Esophagus (tissue), 2 donors: ENCODE results near the gene DHTKD1. TPM values are rescaled to one million over a fixed set of nuclear protein-coding genes. Genes with fewer than 3 reads are reported as not detected.
"Not testable (repeated sequence)": the region's sequence is repeated elsewhere in the genome, so short reads cannot be mapped to it uniquely, and the experiment has no call there.

Experiments used
- H3K27ac ChIP-seq, 2 donors: one replicate each; pipeline ENCODE4 v1.5.1; 2013; ENCODE audit warnings: low read depth in 2 of 2, mild to moderate bottlenecking in 2 of 2, inconsistent platforms in 1 of 2, low read length in 1 of 2, moderate library complexity in 1 of 2
- H3K27me3 ChIP-seq, 2 donors: one replicate each; pipeline ENCODE4 v1.6.1; 2013; ENCODE audit warnings: low read length in 2 of 2, control low read depth in 1 of 2, mild to moderate bottlenecking in 1 of 2; ENCODE audit not compliant: insufficient read depth in 2 of 2, control insufficient read depth in 1 of 2
- H3K36me3 ChIP-seq, 2 donors: one replicate each; pipeline ENCODE4 v1.6.1; 2013; ENCODE audit warnings: low read length in 1 of 2; ENCODE audit not compliant: control insufficient read depth in 2 of 2, insufficient read depth in 2 of 2
- H3K4me1 ChIP-seq, 2 donors: one replicate each; pipeline ENCODE4 v1.6.1; 2013; ENCODE audit warnings: low read length in 1 of 2; ENCODE audit not compliant: control insufficient read depth in 2 of 2, insufficient read depth in 2 of 2
- H3K4me3 ChIP-seq, 2 donors: one replicate each; pipeline ENCODE4 v1.5.1; 2013; ENCODE audit warnings: low read length in 2 of 2, mild to moderate bottlenecking in 2 of 2, low read depth in 1 of 2, moderate library complexity in 1 of 2
- H3K9me3 ChIP-seq, 2 donors: one replicate each; pipeline ENCODE4 v1.6.1; 2013; ENCODE audit warnings: mild to moderate bottlenecking in 2 of 2, low read depth in 1 of 2, low read length in 1 of 2, moderate library complexity in 1 of 2; ENCODE audit not compliant: control insufficient read depth in 2 of 2, insufficient read depth in 1 of 2
- WGBS, 2 donors: extraction: QIAGEN DNeasy Blood & Tissue Kit; methylation state at CpG; one replicate each; pipeline ENCODE4 v1.1.7; 2013; 5-methylcytosine and 5-hydroxymethylcytosine counted together
- polyA plus RNA-seq, 2 donors: library from polyadenylated mRNA; stranded (reverse); fragments of 200-250 nt; gene quantifications; one replicate each; pipeline ENCODE4 v1.2.3, GENCODE V29; 2013
- donor health status: healthy with polysubstance abuse.
- donor health status: Bipolar disorder and iron deficiency.

Gene DHTKD1
- polyA plus RNA-seq, 2 donors, result 6.3 to 6.6 TPM

GRCh38 chr10:12160664-12161063 lies 91.9 kb downstream of the DHTKD1 start:
- Histone ChIP-seq H3K27me3 (no peaks in the 10 kb centered on the region), H3K4me3 (no peak overlapping the region), H3K36me3 (peaks cover 7 to 15% of the 10 kb centered on the region in 2 donors), H3K4me1 (no peaks in the 10 kb centered on the region), H3K27ac (no peak overlapping the region), H3K9me3 (no peaks in the 10 kb centered on the region)
- WGBS, 2 donors, result 94 to 97% methylated on average over 5 of the region's 5 CpGs

- Histone ChIP-seq H3K27ac (no peak overlapping the region), H3K36me3 (peaks cover 8 to 17% of the 10 kb centered on the region in 2 donors), H3K27me3 (no peaks in the 10 kb centered on the region), H3K9me3 (no peaks in the 10 kb centered on the region), H3K4me3 (no peak overlapping the region), H3K4me1 (no peaks in the 10 kb centered on the region)
- WGBS, 2 donors, result 96 to 97% methylated on average over 6 of the region's 6 CpGs
These were observed 94.2 kb downstream of the DHTKD1 start for GRCh38 chr10:12162927-12163326.

GRCh38 chr10:12164085-12164484 lies 95.3 kb downstream of the DHTKD1 start:
- Histone ChIP-seq H3K27ac (no peak overlapping the region), H3K27me3 (no peaks in the 10 kb centered on the region), H3K36me3 (peaks cover 8 to 15% of the 10 kb centered on the region in 2 donors), H3K4me1 (no peaks in the 10 kb centered on the region), H3K9me3 (no peaks in the 10 kb centered on the region), H3K4me3 (no peak overlapping the region)
- 90 to 92% methylated on average over 12 of the region's 12 CpGs for WGBS, 2 donors

- H3K4me3 ChIP-seq, result no peak overlapping the region
- H3K27me3 ChIP-seq, result no peaks in the 10 kb centered on the region
- no peaks in the 10 kb centered on the region for H3K4me1 ChIP-seq
- peaks cover 15 to 18% of the 10 kb centered on the region in 2 donors for H3K36me3 ChIP-seq
- H3K9me3 ChIP-seq, result no peaks in the 10 kb centered on the region
- WGBS, 2 donors, result 71 to 80% methylated on average over 3 of the region's 3 CpGs
- H3K27ac ChIP-seq, result no peak overlapping the region
These were observed 96.3 kb downstream of the DHTKD1 start for GRCh38 chr10:12165036-12165435.

- 83 to 86% methylated on average over 6 of the region's 6 CpGs for WGBS, 2 donors
- Histone ChIP-seq H3K36me3 (peaks cover 18 to 22% of the 10 kb centered on the region in 2 donors), H3K9me3 (no peaks in the 10 kb centered on the region), H3K27ac (no peak overlapping the region), H3K4me1 (no peaks in the 10 kb centered on the region), H3K4me3 (no peak overlapping the region), H3K27me3 (no peaks in the 10 kb centered on the region)
These were observed 97.4 kb downstream of the DHTKD1 start for GRCh38 chr10:12165999-12166775.

- not testable (repeated sequence) for H3K4me1 ChIP-seq, H3K4me3 ChIP-seq, H3K9me3 ChIP-seq, H3K27me3 ChIP-seq, H3K27ac ChIP-seq
- WGBS, 2 donors, result 91 to 95% methylated on average over 6 of the region's 6 CpGs
- peaks cover 15 to 16% of the 10 kb centered on the region in 2 donors for H3K36me3 ChIP-seq
These were observed 102.8 kb downstream of the DHTKD1 start for GRCh38 chr10:12171512-12171911.

Other genes with a start within 250 kb of the DHTKD1 start
- gene PROSER2, start 245.6 kb upstream of the DHTKD1 start, polyA plus RNA-seq, result 1 to 10 TPM; 5.2 to 6.8 TPM
- gene UPF2, start 26.1 kb upstream of the DHTKD1 start, polyA plus RNA-seq, result 1 to 10 TPM; 7.7 to 9.3 TPM
- 1 to 10 TPM; 2.7 TPM for gene SEC61A2, start 60.7 kb downstream of the DHTKD1 start, polyA plus RNA-seq
- gene NUDT5, start 126.9 kb downstream of the DHTKD1 start, polyA plus RNA-seq, result 10 to 100 TPM; 26.8 to 49.2 TPM
- gene CDC123, start 127.2 kb downstream of the DHTKD1 start, polyA plus RNA-seq, result 10 to 100 TPM; 24.1 to 52.6 TPM